ENCODE measurements around the gene CRISP2. TPM values are rescaled to one million over a fixed set of nuclear protein-coding genes. Genes with fewer than 3 reads are reported as not detected.
"Not testable (repeated sequence)": the region's sequence is repeated elsewhere in the genome, so short reads cannot be mapped to it uniquely, and the experiment has no call there.

CRISP2 gene
- total RNA-seq, 1 experiment from 2014 or later = not detected

DNA sequence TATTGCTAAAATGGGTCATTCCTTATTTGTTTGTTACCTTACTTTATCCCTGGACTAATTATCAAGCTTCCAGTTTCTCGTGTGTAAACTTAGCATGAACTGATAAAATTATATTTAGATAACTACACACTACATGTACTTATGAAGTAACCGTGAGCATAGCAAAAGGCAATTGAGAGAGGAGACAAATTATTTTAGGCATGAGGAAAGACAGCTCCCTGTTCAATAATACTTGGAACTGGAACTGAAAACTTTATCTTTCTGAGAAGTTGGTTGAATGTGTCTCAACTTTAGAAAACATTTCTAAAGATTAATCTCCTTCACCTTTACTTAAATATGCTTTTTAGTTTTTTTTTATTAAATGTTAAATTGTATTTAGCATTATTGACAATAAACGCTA lies 19.4 kb upstream of the CRISP2 start:
- ChIA-PET POLR2A (no interaction called here), CTCF (no interaction called here)
- BruUV-seq (replicated peaks) = no TSS peak
- TF ChIP-seq, protein P1, sequence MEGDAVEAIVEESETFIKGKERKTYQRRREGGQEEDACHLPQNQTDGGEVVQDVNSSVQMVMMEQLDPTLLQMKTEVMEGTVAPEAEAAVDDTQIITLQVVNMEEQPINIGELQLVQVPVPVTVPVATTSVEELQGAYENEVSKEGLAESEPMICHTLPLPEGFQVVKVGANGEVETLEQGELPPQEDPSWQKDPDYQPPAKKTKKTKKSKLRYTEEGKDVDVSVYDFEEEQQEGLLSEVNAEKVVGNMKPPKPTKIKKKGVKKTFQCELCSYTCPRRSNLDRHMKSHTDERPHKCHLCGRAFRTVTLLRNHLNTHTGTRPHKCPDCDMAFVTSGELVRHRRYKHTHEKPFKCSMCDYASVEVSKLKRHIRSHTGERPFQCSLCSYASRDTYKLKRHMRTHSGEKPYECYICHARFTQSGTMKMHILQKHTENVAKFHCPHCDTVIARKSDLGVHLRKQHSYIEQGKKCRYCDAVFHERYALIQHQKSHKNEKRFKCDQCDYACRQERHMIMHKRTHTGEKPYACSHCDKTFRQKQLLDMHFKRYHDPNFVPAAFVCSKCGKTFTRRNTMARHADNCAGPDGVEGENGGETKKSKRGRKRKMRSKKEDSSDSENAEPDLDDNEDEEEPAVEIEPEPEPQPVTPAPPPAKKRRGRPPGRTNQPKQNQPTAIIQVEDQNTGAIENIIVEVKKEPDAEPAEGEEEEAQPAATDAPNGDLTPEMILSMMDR (IDR thresholded peaks at IDR 0.05; ENCODE audit: insufficient read depth in 1 of 2, low read depth in 1 of 2, low read length in 1 of 2, severe bottlenecking in 1 of 2, unreplicated experiment in 1 of 2) = no peak
- Mint-ChIP-seq H3K36me3 (ENCODE audit: insufficient read depth, unreplicated experiment) (no peaks in the 10 kb centered on the region), H3K4me1 (ENCODE audit: low read depth, unreplicated experiment) (peaks cover 9% of the 10 kb centered on the region), H3K4me3 (ENCODE audit: unreplicated experiment) (no peak overlapping the region), H3K27me3 (ENCODE audit: insufficient read depth, unreplicated experiment) (no peaks in the 10 kb centered on the region), H3K27ac (ENCODE audit: unreplicated experiment) (no peak overlapping the region), H3K9me3 (ENCODE audit: unreplicated experiment) (no peaks in the 10 kb centered on the region)
- H3K9me3 ChIP-seq = no peaks in the 10 kb centered on the region
- intact Hi-C loops (cut with micrococcal nuclease; ENCODE audit: unreplicated experiment) = no loop called here
- no peak for DNase-seq
- peaks cover 25% of the 10 kb centered on the region for H3K4me1 ChIP-seq
- H3K4me3 ChIP-seq (ENCODE audit: low read depth, low read length) = no peak overlapping the region
- no peaks in the 10 kb centered on the region for H3K36me3 ChIP-seq (ENCODE audit: control insufficient read depth, insufficient read depth, low read length)
- no peaks in the 10 kb centered on the region for H3K27me3 ChIP-seq (replicated peaks; ENCODE audit: control insufficient read depth, insufficient read depth, low read length)

DNA sequence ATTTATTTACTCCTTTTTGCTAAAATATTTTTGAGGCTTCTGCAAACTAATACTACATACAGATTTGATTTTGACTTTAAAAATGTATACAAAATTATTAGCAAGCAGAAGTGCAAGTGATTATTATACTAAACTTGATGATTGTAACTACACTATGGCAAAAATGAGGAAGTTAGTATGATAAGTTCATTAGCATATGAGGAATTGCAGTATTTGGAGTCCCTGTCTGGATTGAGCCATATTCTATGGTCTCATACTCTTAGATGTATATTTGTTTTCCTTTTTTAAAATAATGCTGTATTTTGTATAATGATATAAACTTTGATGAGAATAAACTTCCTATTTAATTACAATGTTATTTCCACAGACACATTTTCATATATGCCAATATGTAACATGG lies 16.9 kb upstream of the CRISP2 start:
- Histone ChIP-seq H3K4me1 (peaks cover 8% of the 10 kb centered on the region; the same call in 1 of the 2 replicates), H3K9me3 (no peaks in the 10 kb centered on the region), H3K27me3 (replicated peaks; ENCODE audit: control insufficient read depth, insufficient read depth, low read length) (no peaks in the 10 kb centered on the region), H3K36me3 (ENCODE audit: control insufficient read depth, insufficient read depth, low read length) (no peaks in the 10 kb centered on the region), H3K4me3 (ENCODE audit: low read depth, low read length) (no peak overlapping the region)
- BruUV-seq (replicated peaks) = no TSS peak
- no peak for DNase-seq
- Mint-ChIP-seq H3K36me3 (ENCODE audit: insufficient read depth, unreplicated experiment) (no peaks in the 10 kb centered on the region), H3K4me3 (ENCODE audit: unreplicated experiment) (no peak overlapping the region), H3K27me3 (ENCODE audit: insufficient read depth, unreplicated experiment) (no peaks in the 10 kb centered on the region), H3K4me1 (ENCODE audit: low read depth, unreplicated experiment) (no peaks in the 10 kb centered on the region), H3K27ac (ENCODE audit: unreplicated experiment) (no peak overlapping the region), H3K9me3 (ENCODE audit: unreplicated experiment) (no peaks in the 10 kb centered on the region)
- intact Hi-C loops (cut with micrococcal nuclease; ENCODE audit: unreplicated experiment) = no loop called here
- ChIA-PET POLR2A (no interaction called here), CTCF (no interaction called here)
- TF ChIP-seq, protein P1 (IDR thresholded peaks at IDR 0.05; ENCODE audit: insufficient read depth in 1 of 2, low read depth in 1 of 2, low read length in 1 of 2, severe bottlenecking in 1 of 2, unreplicated experiment in 1 of 2) = no peak

DNA sequence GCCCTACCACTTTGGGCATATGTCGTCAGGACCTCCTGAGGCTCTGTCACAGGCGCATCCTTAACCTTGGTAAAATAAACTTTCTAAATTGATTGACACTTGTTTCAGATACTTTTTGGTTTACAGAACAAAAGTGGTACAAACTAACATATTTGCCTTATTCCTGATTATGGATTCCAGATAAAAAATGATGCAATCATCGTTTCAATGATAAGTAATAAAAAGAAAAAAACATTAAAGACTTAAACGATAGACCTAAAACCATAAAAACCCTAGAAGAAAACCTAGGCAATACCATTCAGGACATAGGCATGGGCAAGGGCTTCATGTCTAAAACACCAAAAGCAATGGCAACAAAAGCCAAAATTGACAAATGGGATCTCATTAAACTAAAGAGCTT lies 10.6 kb upstream of the CRISP2 start:
- not testable (repeated sequence) for H3K36me3 ChIP-seq (ENCODE audit: control insufficient read depth, insufficient read depth, low read length)

DNA sequence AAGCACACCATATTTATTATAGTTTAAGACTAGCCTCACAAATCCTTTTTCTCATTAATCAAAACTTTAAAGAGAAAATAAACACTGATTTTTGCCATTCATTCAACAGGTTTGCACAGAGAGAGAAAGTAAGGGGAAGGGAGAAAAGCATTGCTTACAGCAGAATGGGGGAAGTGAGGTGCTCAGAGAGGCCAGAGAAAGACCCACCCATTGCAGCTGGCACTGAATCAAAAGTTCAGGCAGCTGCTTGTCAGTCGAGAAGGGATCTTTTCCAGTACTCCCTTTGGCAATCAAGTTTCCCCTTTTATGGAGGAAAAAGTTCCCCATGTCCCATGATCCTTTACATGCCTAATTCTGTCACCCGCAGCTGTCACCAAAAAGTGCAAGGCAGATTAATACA lies 8.0 kb upstream of the CRISP2 start:
- CTCF ChIA-PET = no interaction called here

More for the DNA sequence above, 10.6 kb upstream of the CRISP2 start:
- H3K4me3 ChIP-seq (ENCODE audit: low read depth, low read length); H3K9me3 ChIP-seq; H3K27me3 Mint-ChIP-seq (ENCODE audit: insufficient read depth, unreplicated experiment); BruUV-seq (replicated peaks); H3K9me3 Mint-ChIP-seq (ENCODE audit: unreplicated experiment); H3K4me1 Mint-ChIP-seq (ENCODE audit: low read depth, unreplicated experiment); H3K27me3 ChIP-seq (replicated peaks; ENCODE audit: control insufficient read depth, insufficient read depth, low read length); H3K4me3 Mint-ChIP-seq (ENCODE audit: unreplicated experiment); POLR2A ChIA-PET; intact Hi-C loops (cut with micrococcal nuclease; ENCODE audit: unreplicated experiment); CTCF ChIA-PET; H3K27ac Mint-ChIP-seq (ENCODE audit: unreplicated experiment); H3K4me1 ChIP-seq; H3K36me3 Mint-ChIP-seq (ENCODE audit: insufficient read depth, unreplicated experiment); DNase-seq: not testable (repeated sequence)

More for the DNA sequence above, 8.0 kb upstream of the CRISP2 start:
- H3K27me3 Mint-ChIP-seq (ENCODE audit: insufficient read depth, unreplicated experiment) = no peaks in the 10 kb centered on the region
- H3K36me3 ChIP-seq (ENCODE audit: control insufficient read depth, insufficient read depth, low read length) = no peaks in the 10 kb centered on the region
- H3K9me3 Mint-ChIP-seq (ENCODE audit: unreplicated experiment) = no peaks in the 10 kb centered on the region
- H3K9me3 ChIP-seq = no peaks in the 10 kb centered on the region
- H3K4me3 Mint-ChIP-seq (ENCODE audit: unreplicated experiment) = no peak overlapping the region
- H3K4me3 ChIP-seq (ENCODE audit: low read depth, low read length) = no peak overlapping the region
- intact Hi-C loops (cut with micrococcal nuclease; ENCODE audit: unreplicated experiment) = no loop called here
- H3K27me3 ChIP-seq (replicated peaks; ENCODE audit: control insufficient read depth, insufficient read depth, low read length) = no peaks in the 10 kb centered on the region
- no peaks in the 10 kb centered on the region for H3K36me3 Mint-ChIP-seq (ENCODE audit: insufficient read depth, unreplicated experiment)
- no peak overlapping the region for H3K27ac Mint-ChIP-seq (ENCODE audit: unreplicated experiment)
- BruUV-seq (replicated peaks) = no TSS peak
- no peak for DNase-seq
- TF ChIP-seq, protein P1 (IDR thresholded peaks at IDR 0.05; ENCODE audit: insufficient read depth in 1 of 2, low read depth in 1 of 2, low read length in 1 of 2, severe bottlenecking in 1 of 2, unreplicated experiment in 1 of 2) = no peak
- POLR2A ChIA-PET = no interaction called here
- H3K4me1 ChIP-seq = no peaks in the 10 kb centered on the region
- no peaks in the 10 kb centered on the region for H3K4me1 Mint-ChIP-seq (ENCODE audit: low read depth, unreplicated experiment)
